AG08395 (cell line): Measurements from ENCODE around the gene MADD.
A peak's percentile ranks its signal among the peaks of the same experiment; 100 is the strongest.

Source experiments
- DNase-seq: peaks from one replicate; pipeline ENCODE4 v3.0.0; 2012; ENCODE audit warnings: mixed read lengths, low spot score

Gene MADD

DNA sequence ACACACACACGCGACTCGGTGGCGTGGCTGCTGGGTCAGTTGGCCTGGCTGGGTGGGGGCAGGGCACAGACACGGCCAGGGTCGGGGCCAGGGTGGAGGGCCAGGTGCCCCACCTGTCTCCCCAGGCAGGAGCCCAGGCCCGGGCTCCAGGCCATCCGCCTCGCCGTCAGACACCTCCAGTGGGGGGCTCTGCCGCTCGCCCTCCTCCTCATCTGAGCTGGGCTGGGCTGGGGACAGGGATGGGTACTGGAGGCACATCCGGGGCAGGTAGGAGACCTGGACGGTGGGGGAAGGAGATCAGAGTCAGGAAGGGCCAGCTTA lies 88.8 kb downstream of the MADD start:
- no peak for DNase-seq

- DNase-seq = no peak
These were observed 89.2 kb downstream of the MADD start for GRCh38 chr11:47359162-47359561.

DNA sequence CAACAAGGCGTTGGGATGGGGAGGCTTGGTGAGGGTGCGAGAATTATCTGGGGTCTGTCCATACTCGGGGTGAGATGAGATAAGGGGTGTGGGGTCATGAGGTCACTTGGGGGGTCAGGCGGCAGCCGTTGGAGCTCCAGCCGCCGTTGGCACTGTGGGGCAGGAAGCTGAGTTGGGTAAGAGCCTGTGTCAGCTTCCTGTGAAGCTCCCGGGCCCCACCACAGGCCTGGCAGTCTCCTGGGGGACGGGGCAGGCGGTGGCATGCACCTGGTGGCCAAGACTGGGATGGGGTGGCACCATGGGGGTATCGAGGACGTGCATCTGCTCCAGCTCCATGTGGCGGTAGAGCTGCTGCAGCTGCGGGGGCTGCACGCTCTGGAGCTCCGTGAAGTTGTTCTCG lies 89.7 kb downstream of the MADD start:
- DNase-seq = no peak

DNA sequence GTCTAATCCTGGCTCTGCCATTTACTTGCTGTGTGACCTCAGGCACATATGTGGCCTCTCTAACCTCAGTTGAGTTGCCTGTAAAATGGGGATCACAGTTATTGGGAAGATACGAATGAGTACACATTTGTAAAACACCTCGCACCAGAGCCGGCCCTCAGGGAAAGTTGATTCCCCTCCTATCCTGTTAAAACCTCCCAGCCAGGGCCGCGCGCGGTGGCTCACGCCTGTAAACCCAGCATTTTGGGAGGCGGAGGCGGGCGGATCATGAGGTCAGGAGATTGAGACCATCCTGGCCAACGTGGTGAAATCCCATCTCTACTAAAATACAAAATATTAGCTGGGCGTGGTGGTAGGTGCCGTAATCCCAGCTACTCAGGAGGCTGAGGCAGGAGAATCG lies 90.4 kb downstream of the MADD start:
- DNase-seq = no peak

- no peak for DNase-seq
These were observed 91.5 kb downstream of the MADD start for GRCh38 chr11:47361419-47361818.

DNA sequence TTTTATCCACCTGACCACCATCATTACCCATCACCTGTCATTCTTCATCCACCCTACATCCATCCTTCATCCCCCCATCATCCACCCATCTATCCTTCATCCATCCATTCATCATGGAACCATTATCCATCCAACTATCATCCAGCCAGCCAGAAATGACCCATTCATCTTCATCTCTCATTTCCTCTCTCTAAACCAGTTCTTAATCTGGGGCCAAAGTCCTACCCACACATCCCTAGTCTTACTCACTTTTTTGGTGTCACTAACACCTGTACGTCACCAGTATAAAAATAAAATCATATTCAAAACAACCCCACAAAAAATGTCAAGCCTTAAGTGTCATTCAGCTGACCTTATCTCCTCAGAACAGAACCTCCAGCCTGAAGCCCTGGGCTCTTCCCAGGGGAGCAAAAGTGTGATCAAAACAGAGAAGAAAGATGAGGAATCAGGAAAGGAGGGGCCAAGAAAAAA lies 96.1 kb downstream of the MADD start:
- no peak for DNase-seq

GRCh38 chr11:47369676-47370075 lies 99.7 kb downstream of the MADD start:
- DNase-seq = no peak

- no peak for DNase-seq
These were observed 102.5 kb downstream of the MADD start for GRCh38 chr11:47372422-47372821.

- DNase-seq = peak; percentile 87
These were observed 104.2 kb downstream of the MADD start for GRCh38 chr11:47373876-47374719.

- no peak for DNase-seq
These were observed 104.7 kb downstream of the MADD start for GRCh38 chr11:47374720-47375019.

- DNase-seq = no peak
These were observed 105.1 kb downstream of the MADD start for GRCh38 chr11:47375020-47375419.

- no peak for DNase-seq
These were observed 105.7 kb downstream of the MADD start for GRCh38 chr11:47375546-47376085.

- DNase-seq = no peak
These were observed 106.2 kb downstream of the MADD start for GRCh38 chr11:47376107-47376524.

DNA sequence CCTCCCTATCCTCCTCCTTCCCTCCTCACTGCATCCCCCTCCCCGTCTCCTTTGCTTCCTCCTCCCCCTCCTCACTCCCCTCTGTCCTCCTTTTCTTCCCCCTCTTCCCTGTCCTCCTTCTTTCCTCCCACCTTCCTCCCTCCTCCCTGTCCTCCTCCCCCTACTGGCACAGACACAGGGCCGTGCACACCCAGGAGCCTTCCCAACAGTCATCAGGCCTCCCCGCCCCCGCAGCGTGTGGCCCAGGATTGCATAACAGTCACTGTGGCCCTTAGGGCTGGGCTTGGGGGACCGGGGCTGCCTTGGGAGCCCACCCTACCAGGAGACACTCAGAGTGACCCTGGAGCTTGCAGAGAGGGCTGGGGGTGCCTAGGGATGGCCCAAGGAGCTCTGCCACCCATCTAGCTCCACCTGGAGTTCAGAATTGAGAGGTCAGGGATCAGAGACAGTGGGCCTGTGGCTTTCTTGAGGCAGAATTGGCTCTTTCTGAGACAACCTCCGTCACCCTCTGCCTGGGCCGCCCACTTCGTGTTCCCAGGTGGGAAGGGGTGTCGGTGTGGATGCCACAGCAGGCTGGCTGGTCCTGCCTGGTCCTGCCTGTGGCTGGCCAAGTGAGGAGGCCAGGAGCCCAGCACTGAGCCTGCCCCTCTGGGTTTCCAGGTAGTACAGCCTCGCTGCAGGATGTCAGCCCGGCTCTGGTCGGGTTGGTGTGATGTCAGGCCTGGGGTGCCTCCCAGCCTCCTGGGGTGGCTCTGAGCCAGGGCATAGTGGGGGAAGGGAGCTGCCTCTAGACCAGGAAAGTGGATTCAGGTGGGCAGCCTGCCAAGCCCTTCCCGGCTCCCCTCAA lies 106.8 kb downstream of the MADD start:
- no peak for DNase-seq

- DNase-seq = no peak
These were observed 107.7 kb downstream of the MADD start for GRCh38 chr11:47377571-47378009.

DNA sequence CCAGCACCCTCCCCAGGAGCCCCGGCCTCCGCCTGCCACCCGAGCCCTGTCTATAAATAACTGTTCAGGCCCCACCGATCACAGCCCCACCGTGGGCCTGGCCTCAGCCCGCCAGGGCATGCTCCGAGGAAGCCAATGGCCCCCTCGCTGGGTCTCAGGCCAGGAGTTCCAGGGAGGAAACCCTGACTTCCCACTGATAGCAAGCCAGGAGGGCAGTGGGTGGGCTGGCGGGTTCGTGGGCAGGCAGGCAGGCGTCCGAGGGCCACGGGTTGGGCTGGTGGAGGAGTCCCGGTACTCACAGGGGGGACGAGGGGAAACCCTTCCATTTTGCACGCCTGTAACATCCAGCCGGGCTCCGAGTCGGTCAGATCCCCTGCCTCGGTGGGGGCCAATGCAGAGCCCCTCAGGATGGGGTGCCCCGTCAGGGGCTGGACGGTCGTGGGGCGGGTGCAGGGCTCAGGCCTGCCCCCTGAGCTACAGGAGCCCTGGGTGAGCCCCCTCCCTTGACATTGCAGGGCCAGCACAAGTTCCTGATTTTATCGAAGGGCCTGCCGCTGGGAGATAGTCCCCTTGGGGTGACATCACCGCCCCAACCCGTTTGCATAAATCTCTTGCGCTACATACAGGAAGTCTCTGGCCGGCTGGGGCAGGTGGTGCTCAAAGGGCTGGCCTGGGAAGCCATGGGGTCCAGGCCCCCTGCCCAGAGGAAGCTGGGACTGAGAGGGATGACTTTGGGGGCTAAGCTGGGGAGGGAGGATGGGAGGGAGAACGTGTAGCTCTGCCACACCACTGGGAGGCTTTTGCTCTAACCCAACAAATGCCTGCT lies 108.3 kb downstream of the MADD start, which contains the start of gene SPI1:
TSS of gene SPI1 (minus strand) at position 538 of the 826 bp plus-strand sequence. CDS start at position 344, 194 bp downstream.
- no peak for DNase-seq

DNA sequence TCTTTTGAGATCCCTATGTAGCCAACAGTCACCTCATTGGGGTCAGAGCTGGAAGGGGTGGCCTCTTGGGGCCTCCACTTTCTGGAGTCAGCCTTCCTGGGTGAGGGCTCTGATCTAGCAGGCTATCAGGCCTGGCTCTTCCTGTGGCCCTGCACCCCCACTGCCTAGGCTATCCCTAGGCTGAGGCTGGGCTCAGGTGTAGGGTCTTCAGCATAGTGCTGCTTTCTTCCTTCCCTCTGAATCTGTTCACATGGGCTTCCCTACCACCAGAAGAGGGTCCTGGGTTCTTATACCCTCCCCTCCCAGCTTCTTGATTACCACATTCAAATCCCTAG lies 108.9 kb downstream of the MADD start:
- no peak for DNase-seq

GRCh38 chr11:47379317-47379716 lies 109.4 kb downstream of the MADD start:
- DNase-seq = no peak
